Kidney (tissue), 14 donors: Measurements from ENCODE around the gene RELL1. TPM values are rescaled to one million over a fixed set of nuclear protein-coding genes. Genes with fewer than 3 reads are reported as not detected.
A peak's percentile ranks its signal among the peaks of the same experiment; 100 is the strongest.

ENCODE experiments used
- DNase-seq, 5 donors: peaks; one replicate each; pipeline ENCODE4 v3.0.0-alpha.2; 2013 to 2020
- FAIRE-seq: peaks from 2 replicates; lab custom pipeline; 2012; peaks lifted over from hg19 to GRCh38; lab: Jason Lieb, UNC
- H3K27ac ChIP-seq, 2 donors: one replicate each; pipeline ENCODE4 v1.7.0; 2013; ENCODE audit warnings: low read depth in 2 of 2, low read length in 2 of 2, inconsistent platforms in 1 of 2
- H3K27me3 ChIP-seq: one replicate; pipeline ENCODE4 v1.7.1; 2013; ENCODE audit warnings: low read length, inconsistent platforms; ENCODE audit not compliant: control insufficient read depth, insufficient read depth
- H3K36me3 ChIP-seq, 3 donors: one replicate each; pipeline versions ENCODE4 v1.7.0 to v1.7.1; 2013; ENCODE audit warnings: low read length in 3 of 3, control low read depth in 1 of 3, inconsistent platforms in 1 of 3; ENCODE audit not compliant: insufficient read depth in 3 of 3, control insufficient read depth in 2 of 3
- H3K4me1 ChIP-seq, 3 donors: one replicate each; pipeline versions ENCODE4 v1.7.0 to v1.7.1; 2013; ENCODE audit warnings: low read length in 3 of 3, inconsistent platforms in 1 of 3, low read depth in 1 of 3; ENCODE audit not compliant: control insufficient read depth in 2 of 3, insufficient read depth in 2 of 3
- H3K4me3 ChIP-seq, 3 donors: one replicate each; pipeline versions ENCODE4 v1.7.0 to v1.8.1; 2013; ENCODE audit warnings: low read length in 3 of 3, control low read depth in 1 of 3, inconsistent platforms in 1 of 3
- H3K9ac ChIP-seq, 3 donors: one replicate each; pipeline versions ENCODE4 v1.7.0 to v1.7.1; 2013; ENCODE audit warnings: low read length in 3 of 3, control low read depth in 1 of 3, inconsistent platforms in 1 of 3
- H3K9me3 ChIP-seq, 3 donors: one replicate each; pipeline versions ENCODE4 v1.7.0 to v1.7.1; 2013; ENCODE audit warnings: low read length in 3 of 3, control low read depth in 1 of 3, inconsistent platforms in 1 of 3; ENCODE audit not compliant: control insufficient read depth in 2 of 3, insufficient read depth in 1 of 3
- CTCF ChIP-seq: IDR thresholded peaks from 3 replicates; pipeline ENCODE4 v1.5.1; 2012; ENCODE audit warnings: mild to moderate bottlenecking, moderate library complexity, borderline replicate concordance; ENCODE audit not compliant: insufficient read depth; ENCODE audit errors: extremely low read depth
- intact Hi-C: fragments of 100-400 bp; cut with DNase I; formaldehyde crosslinking; loops from one replicate; pipeline ENCODE4 v1.11.1; 2022
- polyA plus RNA-seq: library from polyadenylated mRNA; stranded (reverse); fragments of 350-450 nt; fragmentation: Illumina TruSeq; extraction: RNeasy Lipid Tissue Mini Kit (QIAGEN cat#74804); gene quantifications from one replicate; pipeline ENCODE4 v1.2.3, GENCODE V29; 2014; ENCODE audit warnings: low read depth, low replicate concordance; ENCODE audit not compliant: insufficient read depth
- total RNA-seq: library from RNA; stranded (reverse); fragmentation: NEBNext Ultra II Directional; extraction: Animal tissue kit (Norgen Biotek cat#: 25700); gene quantifications from one replicate; pipeline ENCODE4 v1.2.1, GENCODE V29; 2021
- donor health status: control.
- donor health status: control.
- donor health status: control.
- donor health status: control.
- donor health status: control.
- donor health status: DM: yes; HTN: yes; CAD: no.
- donor health status: Normal renal cell carcinoma (clear cell type).

The RELL1 gene
- total and polyA plus RNA-seq, 2 donors from 2014 or later = 1.4 to 38.4 TPM

DNA sequence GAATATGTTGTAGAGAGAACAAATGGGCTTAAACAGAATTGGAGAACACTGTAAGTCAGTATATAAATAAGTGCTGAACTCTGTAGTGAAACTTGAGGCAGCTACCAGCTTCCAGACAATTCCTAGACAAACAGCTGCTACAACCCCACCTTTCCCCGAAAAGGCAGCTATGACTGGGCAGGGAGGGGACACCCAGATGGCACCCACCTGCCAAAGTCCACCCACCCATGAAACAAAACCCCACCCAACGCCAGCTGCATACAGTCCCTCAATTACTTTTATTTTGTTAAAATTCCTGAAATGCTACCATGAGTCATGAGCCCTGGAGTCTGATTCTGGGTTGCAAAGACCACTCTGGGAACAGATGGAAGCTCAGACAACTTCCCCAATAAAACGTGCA lies 24.4 kb downstream of the RELL1 start:
- peak in 1 of 5 donors; percentile 28 for DNase-seq
- Histone ChIP-seq H3K4me3 (no peak overlapping the region), H3K9ac (no peak overlapping the region), H3K4me1 (peaks cover 0 to 29% (median 26%) of the 10 kb centered on the region in 3 donors), H3K9me3 (no peaks in the 10 kb centered on the region), H3K27me3 (no peaks in the 10 kb centered on the region), H3K27ac (no peak overlapping the region), H3K36me3 (no peaks in the 10 kb centered on the region)
- FAIRE-seq = no peak
- intact Hi-C loops = no loop called here
- TF ChIP-seq CTCF = no peak

DNA sequence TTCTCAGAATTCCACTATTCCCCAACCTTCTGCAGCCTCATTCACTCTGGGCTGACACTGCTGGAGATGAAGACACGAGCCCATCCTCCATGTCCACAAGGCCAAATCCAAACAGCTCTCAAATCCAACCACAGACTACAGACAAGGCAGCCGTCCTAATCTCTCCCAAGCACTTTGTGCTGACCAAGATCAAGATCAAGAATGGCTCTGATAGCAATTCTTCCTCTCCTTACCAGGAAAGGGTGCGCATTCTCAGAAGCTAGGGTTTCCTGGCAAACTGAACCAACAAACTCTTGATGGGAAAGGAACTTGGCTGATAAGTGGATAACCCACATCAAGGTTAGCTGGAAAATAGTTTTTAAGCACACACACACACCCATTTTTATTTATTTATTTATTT lies 26.5 kb downstream of the RELL1 start:
- DNase-seq = no peak
- no peak for TF ChIP-seq CTCF
- H3K27ac ChIP-seq = no peak overlapping the region
- no peaks in the 10 kb centered on the region for H3K9me3 ChIP-seq
- no peak overlapping the region for H3K4me3 ChIP-seq
- FAIRE-seq = no peak
- H3K36me3 ChIP-seq = peaks cover 0 to 2% (median 0%) of the 10 kb centered on the region in 3 donors
- intact Hi-C loops = no loop called here
- no peaks in the 10 kb centered on the region for H3K27me3 ChIP-seq
- H3K4me1 ChIP-seq = peaks cover 0 to 13% (median 7%) of the 10 kb centered on the region in 3 donors
- H3K9ac ChIP-seq = no peak overlapping the region

DNA sequence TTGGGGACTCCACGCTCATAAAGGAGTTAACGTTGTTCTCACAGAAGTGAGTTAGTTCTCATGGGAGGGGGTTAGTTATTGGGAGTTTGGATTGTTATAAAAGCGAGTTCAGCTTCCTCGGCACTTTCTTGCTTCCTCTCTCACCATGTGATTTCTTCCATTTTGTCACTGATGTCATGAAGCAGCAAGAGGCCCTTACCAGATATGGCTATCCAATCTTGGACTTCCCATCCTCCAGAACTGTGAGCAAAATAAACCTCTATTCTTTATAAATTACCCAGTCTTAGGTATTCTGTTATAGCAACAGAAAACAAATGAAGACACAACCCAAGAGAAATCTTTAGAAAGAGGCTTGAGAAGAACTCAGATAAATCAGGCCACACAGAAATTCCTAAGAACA lies 29.5 kb downstream of the RELL1 start:
- no peaks in the 10 kb centered on the region for H3K9me3 ChIP-seq
- peaks cover 0 to 2% (median 0%) of the 10 kb centered on the region in 3 donors for H3K4me1 ChIP-seq
- no peak for TF ChIP-seq CTCF
- intact Hi-C loops = no loop called here
- H3K27ac ChIP-seq = no peak overlapping the region
- peaks cover 0 to 2% (median 0%) of the 10 kb centered on the region in 3 donors for H3K36me3 ChIP-seq
- DNase-seq = no peak
- no peak overlapping the region for H3K4me3 ChIP-seq
- no peaks in the 10 kb centered on the region for H3K27me3 ChIP-seq
- no peak overlapping the region for H3K9ac ChIP-seq
- FAIRE-seq = no peak

DNA sequence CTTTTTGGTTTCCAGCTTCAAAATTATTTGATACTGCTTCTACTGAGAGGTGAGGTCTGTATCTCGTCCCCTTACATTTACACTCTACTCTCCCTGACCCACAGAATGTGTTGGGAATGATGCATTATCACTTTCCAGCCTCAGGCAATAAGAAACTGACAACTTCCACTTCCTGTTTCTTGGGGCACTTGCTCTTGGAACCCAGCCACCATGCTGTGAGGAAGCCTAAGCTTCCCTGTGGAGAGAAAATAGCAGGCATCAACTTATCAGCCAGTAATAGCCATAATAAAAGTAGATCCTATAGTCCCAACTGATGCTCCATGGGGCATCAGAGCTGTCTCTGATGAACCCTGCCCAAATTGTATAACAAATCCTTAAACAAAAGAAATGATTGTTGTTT lies 32.6 kb downstream of the RELL1 start:
- Histone ChIP-seq H3K4me3 (no peak overlapping the region), H3K27me3 (no peaks in the 10 kb centered on the region), H3K9me3 (no peaks in the 10 kb centered on the region), H3K9ac (no peak overlapping the region), H3K36me3 (peaks cover 0 to 2% (median 0%) of the 10 kb centered on the region in 3 donors), H3K4me1 (peaks cover 0 to under 1% (median 0%) of the 10 kb centered on the region in 3 donors), H3K27ac (no peak overlapping the region)
- no peak for FAIRE-seq
- intact Hi-C loops = no loop called here
- DNase-seq = no peak
- no peak for TF ChIP-seq CTCF
